ENCODE data around the gene APBB1IP.
"Not testable (repeated sequence)": the region's sequence is repeated elsewhere in the genome, so short reads cannot be mapped to it uniquely, and the experiment has no call there.

The APBB1IP gene

DNA sequence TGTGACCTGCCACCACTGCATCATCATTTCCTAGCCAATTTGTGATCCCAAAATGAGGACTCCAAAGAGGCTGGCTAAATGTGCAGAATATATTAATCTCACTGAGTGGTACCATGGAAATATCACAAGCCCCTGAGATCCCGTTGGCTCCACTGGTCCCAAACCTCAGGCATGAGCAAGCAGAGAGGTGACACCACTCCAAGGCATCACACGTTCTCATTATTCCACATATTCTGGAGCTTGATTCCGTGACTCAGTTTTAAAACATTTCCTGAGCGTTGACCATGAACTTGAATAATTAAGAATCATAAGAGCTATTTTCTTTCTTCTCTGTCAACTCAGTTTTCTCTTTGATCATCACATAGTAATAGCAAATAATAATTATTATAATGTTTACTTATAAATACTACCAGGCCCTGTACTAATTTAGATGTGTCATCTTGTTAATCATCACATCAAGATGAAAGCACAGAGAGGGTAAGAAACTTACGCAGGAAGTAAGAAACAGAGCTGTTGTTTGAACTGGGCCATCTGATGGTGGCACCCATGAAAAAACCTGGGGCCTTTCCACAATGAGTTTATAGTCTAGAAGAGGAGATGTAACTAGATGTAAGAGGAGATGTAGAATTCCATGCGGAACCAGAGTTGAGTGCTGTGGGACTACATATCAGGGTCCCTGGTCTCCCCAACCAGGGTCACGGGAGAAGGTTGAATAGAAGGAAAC lies 3.5 kb downstream of the APBB1IP start:
- DNase-seq (ENCODE audit: low read depth in 2 of 2): no peak

- no peak for DNase-seq (ENCODE audit: low read depth in 2 of 2)
Measured at GRCh38 chr10:26445411-26446031, 7.4 kb downstream of the APBB1IP start.

DNA sequence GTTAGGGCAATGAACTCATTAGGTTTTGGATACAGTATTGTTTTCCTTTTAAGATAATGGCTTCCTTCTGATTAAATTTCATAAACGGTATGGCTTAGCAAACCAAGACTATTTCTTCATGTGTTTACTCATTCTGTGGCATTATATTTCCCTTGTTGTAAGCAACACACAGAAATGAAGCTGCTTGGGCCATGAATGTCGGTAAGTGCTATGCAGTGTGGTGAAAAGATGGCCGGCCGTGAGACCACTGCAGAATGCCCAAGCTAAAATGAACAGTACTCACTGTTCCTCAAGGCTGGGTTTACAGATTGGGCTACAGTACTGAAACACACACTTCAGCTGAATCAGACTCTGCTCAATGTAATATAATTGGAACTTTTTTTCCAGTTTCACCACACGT lies 8.1 kb downstream of the APBB1IP start:
- no peak for DNase-seq (ENCODE audit: low read depth in 2 of 2)

GRCh38 chr10:26448292-26448691 lies 10.2 kb downstream of the APBB1IP start:
- DNase-seq (ENCODE audit: low read depth in 2 of 2): no peak

DNA sequence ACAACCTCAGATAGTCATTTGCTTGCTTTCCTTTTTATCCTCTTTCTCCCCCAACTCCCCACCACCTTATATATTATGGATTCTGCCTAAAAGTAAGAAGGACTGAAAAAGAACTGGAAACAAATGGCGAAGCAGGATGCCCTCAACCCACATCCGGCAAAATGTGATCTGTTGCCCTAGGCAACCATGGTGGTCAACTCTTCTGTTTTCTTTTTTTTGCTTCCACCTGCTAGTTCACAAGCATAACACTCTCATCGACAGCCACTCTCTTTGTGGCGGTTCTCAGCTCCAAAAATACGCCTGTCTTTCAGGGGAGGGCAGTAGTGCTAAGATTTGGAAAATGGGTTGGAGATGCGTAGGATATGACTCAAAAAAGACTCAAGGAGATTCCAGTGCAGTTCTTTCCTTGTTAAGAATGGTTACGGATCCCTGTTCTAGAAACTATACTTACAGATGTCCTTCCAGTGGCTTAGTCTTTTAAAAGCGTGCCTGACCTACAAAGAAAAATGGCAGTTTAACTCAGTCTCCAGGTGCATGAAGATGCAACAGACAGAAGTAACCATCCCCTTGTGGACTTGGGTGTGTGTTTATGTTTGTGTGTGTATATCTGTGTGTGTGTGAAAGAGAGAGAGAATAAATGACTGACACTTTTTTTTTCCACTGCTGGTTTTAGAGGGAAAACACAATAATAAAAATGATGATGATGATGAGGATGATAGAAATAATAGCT lies 10.7 kb downstream of the APBB1IP start:
- DNase-seq (ENCODE audit: low read depth in 2 of 2): no peak

DNA sequence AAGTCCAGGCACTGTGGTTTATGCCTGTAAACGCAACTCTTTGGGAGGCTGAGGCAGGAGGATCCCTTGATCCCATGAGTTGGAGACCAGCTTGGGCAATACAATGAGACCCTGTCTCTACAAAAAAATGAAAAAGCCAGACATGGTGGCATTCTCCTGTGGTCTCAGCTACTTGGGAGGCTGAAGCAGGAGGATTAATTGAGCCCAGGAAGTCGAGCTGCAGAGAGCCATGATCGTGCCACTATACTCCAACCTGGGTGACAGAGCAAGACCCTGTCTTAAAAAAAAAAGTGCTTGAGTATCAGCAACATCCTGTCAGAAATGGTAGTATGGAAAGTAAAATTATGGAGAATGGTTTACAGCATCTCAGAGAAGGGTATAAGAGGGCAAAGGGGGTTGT lies 11.6 kb downstream of the APBB1IP start:
- DNase-seq (ENCODE audit: low read depth in 2 of 2): no peak

DNA sequence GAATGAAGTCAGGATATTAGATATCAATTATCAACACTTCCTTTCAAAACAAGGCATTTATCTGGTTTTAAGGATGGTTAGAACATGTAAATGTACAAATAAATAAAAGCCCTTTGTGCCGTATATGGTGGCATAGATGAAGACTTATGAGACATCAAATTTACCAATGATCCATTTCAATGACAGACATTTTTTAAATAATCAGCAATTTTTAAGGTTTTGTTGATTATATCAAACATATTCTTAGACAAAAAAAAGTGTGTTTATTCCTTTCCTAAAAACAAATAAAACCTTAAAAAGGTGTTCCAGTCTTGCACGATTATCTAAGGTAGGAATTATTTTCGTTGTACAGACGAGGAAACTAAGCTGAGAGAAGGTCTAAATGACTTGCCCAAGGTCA lies 13.8 kb downstream of the APBB1IP start:
- DNase-seq (ENCODE audit: low read depth in 2 of 2): no peak

DNA sequence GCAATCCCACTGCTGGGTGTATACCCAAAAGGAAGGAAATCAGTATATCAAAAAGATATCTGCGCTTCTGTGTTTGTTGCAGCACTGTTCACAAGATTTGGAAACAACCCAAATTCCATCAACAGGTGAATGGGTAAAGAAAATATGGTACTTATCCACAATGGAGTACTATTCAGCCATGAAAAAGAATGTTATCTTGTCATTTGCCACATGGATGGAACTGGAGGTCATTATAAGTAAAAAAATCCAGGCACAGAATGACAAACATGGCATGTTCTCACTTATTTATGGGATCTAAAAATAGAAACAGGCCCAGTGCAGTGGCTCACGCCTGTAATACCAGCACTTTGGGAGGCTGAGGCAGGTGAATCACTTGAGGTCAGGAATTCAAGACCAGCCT lies 15.7 kb downstream of the APBB1IP start:
- no peak for DNase-seq (ENCODE audit: low read depth in 2 of 2)

DNA sequence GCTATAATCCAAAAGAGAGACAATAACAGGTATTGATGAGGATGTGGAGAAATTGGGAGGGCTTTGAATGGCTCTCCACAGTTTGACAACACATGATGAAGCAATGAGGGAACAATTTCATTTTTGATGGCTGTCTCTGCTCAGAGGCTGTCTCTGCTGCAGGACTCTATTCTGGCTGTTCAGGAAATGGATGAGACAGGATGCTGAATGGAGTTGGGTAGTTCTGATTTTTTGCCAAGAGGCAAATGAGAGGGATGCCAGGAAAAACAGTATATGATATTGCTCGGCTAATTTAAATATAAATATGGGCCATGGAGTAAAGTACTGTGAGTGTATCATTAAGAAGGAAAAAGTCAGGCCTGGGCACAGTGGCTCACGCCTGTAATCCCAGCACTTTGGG lies 16.8 kb downstream of the APBB1IP start:
- no peak for DNase-seq (ENCODE audit: low read depth in 2 of 2)

DNA sequence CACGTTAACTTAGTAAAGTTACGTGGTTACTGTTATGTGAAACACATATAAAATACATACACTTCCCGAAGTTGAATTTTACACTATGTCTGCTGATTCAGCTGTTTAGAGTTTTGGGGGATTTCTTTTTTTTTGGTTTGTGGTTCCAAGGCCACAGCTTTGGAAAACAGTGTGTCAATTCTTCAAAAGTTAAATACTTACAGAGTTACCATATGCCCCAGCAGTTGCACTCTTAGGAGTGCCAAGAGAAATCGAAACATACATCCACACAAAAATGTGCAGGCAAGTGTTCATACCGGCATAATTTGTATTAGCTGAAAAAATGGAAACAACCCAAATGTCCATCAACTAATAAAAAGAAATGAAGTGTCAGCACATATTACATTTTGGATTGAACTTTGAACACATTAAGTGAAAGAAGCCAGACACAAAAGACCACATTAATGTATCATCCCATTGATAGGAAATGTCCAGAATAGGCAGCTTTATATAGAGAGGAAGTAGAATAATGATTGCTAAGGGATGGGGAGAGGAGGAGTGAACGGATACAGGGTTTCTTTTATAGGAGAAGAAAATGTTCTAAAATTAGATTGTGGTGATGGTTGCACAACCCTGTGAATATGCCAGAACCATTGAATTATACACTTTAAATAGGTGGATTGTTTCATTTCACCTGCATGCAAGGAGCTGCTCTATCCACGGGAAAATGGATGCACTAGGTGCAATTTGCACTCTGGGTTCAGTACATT lies 17.6 kb downstream of the APBB1IP start:
- DNase-seq (ENCODE audit: low read depth in 2 of 2): no peak

DNA sequence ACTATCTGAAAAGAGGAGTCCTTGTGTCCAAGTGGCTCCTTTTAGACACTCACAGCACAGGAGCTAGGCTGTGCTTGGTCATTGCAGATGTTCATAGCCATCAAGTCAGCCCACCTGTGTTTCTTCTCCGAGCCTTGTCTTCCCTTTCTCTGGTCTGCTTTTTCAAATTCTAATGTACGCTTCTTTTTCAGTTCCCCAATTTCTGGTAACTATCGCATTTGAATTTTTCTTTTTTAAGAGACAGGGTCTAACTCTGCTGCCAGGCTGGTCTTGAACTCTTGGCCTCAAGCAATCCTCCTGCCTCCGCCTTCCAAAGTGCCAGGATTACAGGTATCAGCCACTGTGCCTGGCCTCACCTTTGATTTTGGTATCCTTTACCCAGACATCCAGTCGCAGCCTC lies 18.9 kb downstream of the APBB1IP start:
- DNase-seq (ENCODE audit: low read depth in 2 of 2): no peak

GRCh38 chr10:26460736-26461135 lies 22.6 kb downstream of the APBB1IP start:
- no peak for DNase-seq (ENCODE audit: low read depth in 2 of 2)

DNA sequence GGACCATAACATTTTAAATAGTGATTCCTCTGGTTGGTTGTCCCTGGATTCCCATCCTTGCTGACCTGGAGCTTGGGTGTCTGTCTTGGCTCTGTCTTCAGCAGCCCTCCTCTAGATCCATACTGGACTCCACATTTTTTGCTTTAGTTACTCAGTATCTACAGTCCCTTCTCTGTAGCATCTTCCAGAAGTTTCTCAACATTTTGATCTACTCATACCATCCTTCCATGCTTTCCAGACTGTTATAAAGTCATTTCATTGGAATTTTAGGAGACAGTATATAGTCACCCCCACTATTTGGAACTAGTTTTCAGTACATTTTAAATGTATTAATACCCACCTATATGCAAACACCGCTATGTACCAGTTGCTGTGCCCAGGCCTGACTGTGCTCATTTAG lies 25.8 kb downstream of the APBB1IP start:
- DNase-seq (ENCODE audit: low read depth in 2 of 2): no peak

DNA sequence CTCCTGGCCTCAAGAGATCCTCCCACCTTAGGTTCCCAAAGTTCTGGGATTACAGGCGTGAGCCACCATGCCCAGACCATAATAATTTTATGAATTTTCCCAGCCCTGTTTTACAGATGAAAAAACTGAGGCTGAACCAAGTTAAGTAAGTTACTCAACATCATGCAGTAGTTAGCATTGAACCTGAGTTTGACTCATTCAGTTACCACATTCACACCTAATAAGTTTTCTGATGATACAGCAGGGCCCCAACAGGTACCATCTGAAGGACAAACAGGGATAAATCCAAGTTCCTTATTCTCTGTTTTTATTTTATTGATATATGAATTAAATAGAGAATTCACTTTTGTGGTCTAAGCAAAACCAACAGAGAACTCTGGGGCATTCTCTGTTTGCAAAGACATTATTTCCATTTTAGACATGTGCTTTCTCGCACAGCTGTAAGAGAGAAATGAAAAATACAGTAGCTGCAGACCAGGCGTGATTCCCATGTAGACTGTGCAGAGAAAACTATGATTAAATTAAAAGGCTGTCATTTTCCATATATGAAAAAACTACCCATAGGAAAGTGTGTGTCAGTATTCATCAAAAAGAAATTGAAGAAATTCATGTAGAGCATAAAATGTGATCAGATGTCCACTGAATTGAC lies 26.6 kb downstream of the APBB1IP start:
- no peak for DNase-seq (ENCODE audit: low read depth in 2 of 2)

DNA sequence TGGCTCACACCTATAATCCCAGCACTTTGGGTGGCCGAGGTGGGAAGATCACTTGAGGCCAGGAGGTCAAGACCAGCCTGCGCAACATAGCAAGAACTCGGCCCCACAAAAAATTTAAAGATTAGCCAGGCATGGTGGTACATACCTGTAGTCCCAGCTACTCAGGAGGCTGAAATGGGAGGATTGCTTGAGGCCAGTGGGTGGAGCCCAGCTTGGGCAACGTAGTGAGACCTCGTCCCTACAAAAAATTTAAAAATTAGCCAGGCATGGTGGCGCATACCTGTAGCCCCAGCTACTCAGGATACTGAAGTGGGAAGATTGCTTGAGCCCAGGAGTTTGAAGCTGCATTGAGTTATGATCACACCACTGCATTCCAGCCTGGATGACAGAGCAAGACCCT lies 28.4 kb downstream of the APBB1IP start:
- DNase-seq (ENCODE audit: low read depth in 2 of 2): not testable (repeated sequence)

DNA sequence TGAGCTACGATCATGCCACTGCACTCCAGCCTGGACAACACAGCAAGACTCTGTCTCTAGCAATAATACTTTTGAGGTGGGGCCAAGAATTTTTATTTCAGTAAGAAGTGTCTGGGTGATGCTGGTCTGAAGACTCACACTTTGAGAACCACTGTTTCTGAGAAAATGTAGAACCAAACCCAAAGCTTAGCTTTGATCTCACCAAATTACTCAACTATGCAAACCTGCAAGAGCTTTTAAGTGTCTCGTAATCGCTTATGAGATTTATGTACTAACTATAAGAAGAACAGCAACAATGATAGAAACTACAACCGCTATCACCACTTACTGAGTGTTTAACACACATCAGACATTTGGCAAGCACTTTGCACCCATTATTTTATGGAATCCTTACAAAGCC lies 29.5 kb downstream of the APBB1IP start:
- DNase-seq (ENCODE audit: low read depth in 2 of 2): no peak

- DNase-seq (ENCODE audit: low read depth in 2 of 2): peak in 1 of 2 experiments; percentile 8
Measured at GRCh38 chr10:26468291-26468690, 30.1 kb downstream of the APBB1IP start.

DNA sequence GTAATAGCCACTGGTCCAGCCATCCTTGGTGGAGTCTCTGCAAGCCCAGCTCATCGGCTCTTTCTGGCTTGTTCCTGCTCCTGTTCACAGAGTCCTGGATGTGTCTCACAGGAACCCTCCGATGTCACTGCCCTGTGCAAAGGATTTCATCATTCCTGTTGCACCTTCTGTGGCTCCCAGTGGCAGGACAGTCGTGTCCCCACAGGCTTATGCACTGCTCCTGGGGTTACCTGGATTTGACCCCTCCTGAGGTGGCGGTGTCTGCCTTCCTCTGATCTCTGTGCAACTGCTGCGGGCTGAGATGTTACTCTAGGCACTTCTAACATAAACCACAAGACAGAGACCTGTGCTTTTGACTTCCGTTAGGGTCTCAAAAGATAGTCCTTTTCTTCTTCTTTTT lies 30.6 kb downstream of the APBB1IP start:
- DNase-seq (ENCODE audit: low read depth in 2 of 2): no peak

- DNase-seq (ENCODE audit: low read depth in 2 of 2): no peak
Measured at GRCh38 chr10:26472492-26472778, 34.3 kb downstream of the APBB1IP start.

- DNase-seq (ENCODE audit: low read depth in 2 of 2): peak in 1 of 2 experiments; percentile 19
Measured at GRCh38 chr10:26474026-26474425, 35.9 kb downstream of the APBB1IP start.

GRCh38 chr10:26474845-26475244 lies 36.7 kb downstream of the APBB1IP start:
- not testable (repeated sequence) for DNase-seq (ENCODE audit: low read depth in 2 of 2)

- no peak for DNase-seq (ENCODE audit: low read depth in 2 of 2)
Measured at GRCh38 chr10:26475386-26475785, 37.2 kb downstream of the APBB1IP start.

Data from fibroblast of skin of left biceps (primary cell).